ENCODE results near the gene SFTPB. TPM values are rescaled to one million over a fixed set of nuclear protein-coding genes. Genes with fewer than 3 reads are reported as not detected.
A peak's percentile ranks its signal among the peaks of the same experiment; 100 is the strongest.
"Not testable (repeated sequence)": the region's sequence is repeated elsewhere in the genome, so short reads cannot be mapped to it uniquely, and the experiment has no call there.

SFTPB gene
- polyA plus RNA-seq, 2 donors = 0.77 to 1.9 TPM

GRCh38 chr2:85661139-85661858 lies 6.7 kb downstream of the SFTPB start:
- H3K27ac ChIP-seq (ENCODE audit: low read depth in 2 of 2, low read length in 1 of 2) = peak overlapping the region in 1 of 2 donors; percentile 37
- H3K36me3 ChIP-seq (ENCODE audit: control insufficient read depth in 2 of 2, insufficient read depth in 2 of 2, low read length in 1 of 2) = peaks cover 0 to 6% of the 10 kb centered on the region in 2 donors
- no peak overlapping the region for H3K4me3 ChIP-seq (ENCODE audit: low read depth in 1 of 2, low read length in 2 of 2)
- H3K9me3 ChIP-seq (ENCODE audit: control insufficient read depth in 2 of 2, insufficient read depth in 1 of 2, low read depth in 1 of 2, low read length in 1 of 2) = no peaks in the 10 kb centered on the region
- H3K4me1 ChIP-seq (ENCODE audit: control insufficient read depth in 2 of 2, insufficient read depth in 2 of 2, low read length in 1 of 2) = peaks cover 0 to 7% of the 10 kb centered on the region in 2 donors
- 74 to 80% methylated on average over 14 of the region's 14 CpGs for WGBS, 2 donors
- no peaks in the 10 kb centered on the region for H3K27me3 ChIP-seq (ENCODE audit: control insufficient read depth in 1 of 2, insufficient read depth in 2 of 2, low read length in 2 of 2)

DNA sequence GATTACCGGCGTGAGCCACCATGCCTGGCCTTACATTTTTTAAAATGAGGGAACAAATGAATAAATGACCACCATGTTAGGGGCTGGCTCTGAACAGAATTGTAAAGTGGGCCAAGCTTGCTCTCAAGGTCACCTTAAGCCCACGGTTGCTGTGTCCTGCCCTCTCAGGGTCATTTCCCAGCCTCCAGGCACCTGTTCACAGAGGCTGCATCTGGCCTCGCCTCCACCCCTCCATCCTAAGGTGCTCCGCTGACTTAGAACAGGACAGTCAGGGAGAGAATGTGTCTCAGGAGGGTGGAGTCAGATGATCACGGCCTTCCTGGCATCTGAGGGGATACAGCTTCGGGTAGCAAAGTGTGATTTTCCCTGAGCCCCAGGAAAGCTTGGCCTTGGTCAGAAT lies 7.3 kb downstream of the SFTPB start:
- Histone ChIP-seq H3K4me1 (ENCODE audit: control insufficient read depth in 2 of 2, insufficient read depth in 2 of 2, low read length in 1 of 2) (peaks cover 0 to 7% of the 10 kb centered on the region in 2 donors), H3K9me3 (ENCODE audit: control insufficient read depth in 2 of 2, insufficient read depth in 1 of 2, low read depth in 1 of 2, low read length in 1 of 2) (no peaks in the 10 kb centered on the region), H3K36me3 (ENCODE audit: control insufficient read depth in 2 of 2, insufficient read depth in 2 of 2, low read length in 1 of 2) (peaks cover 0 to 6% of the 10 kb centered on the region in 2 donors), H3K27ac (ENCODE audit: low read depth in 2 of 2, low read length in 1 of 2) (no peak overlapping the region), H3K4me3 (ENCODE audit: low read depth in 1 of 2, low read length in 2 of 2) (no peak overlapping the region), H3K27me3 (ENCODE audit: control insufficient read depth in 1 of 2, insufficient read depth in 2 of 2, low read length in 2 of 2) (no peaks in the 10 kb centered on the region)
- 78 to 80% methylated on average over 7 of the region's 7 CpGs for WGBS, 2 donors

DNA sequence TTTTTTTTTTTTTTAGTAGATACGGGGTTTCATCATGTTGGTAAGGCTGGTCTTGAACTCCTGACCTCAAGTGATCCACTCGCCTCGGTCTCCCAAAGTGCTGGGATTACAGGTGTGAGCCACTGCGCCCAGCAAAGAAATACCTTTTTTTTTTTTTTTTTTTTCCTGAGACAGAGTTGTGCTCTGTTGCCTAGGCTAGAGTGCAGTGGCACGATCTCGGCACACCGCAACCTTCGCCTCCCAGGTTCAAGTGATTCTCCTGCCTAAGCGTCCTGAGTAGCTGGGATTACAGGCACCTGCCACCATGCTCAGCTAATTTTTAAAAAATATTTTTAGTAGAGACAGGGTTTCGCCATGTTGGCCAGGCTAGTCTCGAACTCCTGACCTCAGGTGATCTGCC lies 7.7 kb downstream of the SFTPB start:
- H3K9me3 ChIP-seq (ENCODE audit: control insufficient read depth in 2 of 2, insufficient read depth in 1 of 2, low read depth in 1 of 2, low read length in 1 of 2); H3K27me3 ChIP-seq (ENCODE audit: control insufficient read depth in 1 of 2, insufficient read depth in 2 of 2, low read length in 2 of 2); H3K27ac ChIP-seq (ENCODE audit: low read depth in 2 of 2, low read length in 1 of 2); H3K4me3 ChIP-seq (ENCODE audit: low read depth in 1 of 2, low read length in 2 of 2); H3K4me1 ChIP-seq (ENCODE audit: control insufficient read depth in 2 of 2, insufficient read depth in 2 of 2, low read length in 1 of 2); H3K36me3 ChIP-seq (ENCODE audit: control insufficient read depth in 2 of 2, insufficient read depth in 2 of 2, low read length in 1 of 2): not testable (repeated sequence)
- 94 to 97% methylated on average over 11 of the region's 11 CpGs for WGBS, 2 donors

- H3K4me1 ChIP-seq (ENCODE audit: control insufficient read depth in 2 of 2, insufficient read depth in 2 of 2, low read length in 1 of 2) = peaks cover 0 to 7% of the 10 kb centered on the region in 2 donors
- H3K27ac ChIP-seq (ENCODE audit: low read depth in 2 of 2, low read length in 1 of 2) = no peak overlapping the region
- H3K4me3 ChIP-seq (ENCODE audit: low read depth in 1 of 2, low read length in 2 of 2) = no peak overlapping the region
- peaks cover 0 to 6% of the 10 kb centered on the region in 2 donors for H3K36me3 ChIP-seq (ENCODE audit: control insufficient read depth in 2 of 2, insufficient read depth in 2 of 2, low read length in 1 of 2)
- H3K27me3 ChIP-seq (ENCODE audit: control insufficient read depth in 1 of 2, insufficient read depth in 2 of 2, low read length in 2 of 2) = no peaks in the 10 kb centered on the region
- no peaks in the 10 kb centered on the region for H3K9me3 ChIP-seq (ENCODE audit: control insufficient read depth in 2 of 2, insufficient read depth in 1 of 2, low read depth in 1 of 2, low read length in 1 of 2)
- WGBS, 2 donors = 87 to 90% methylated on average over 13 of the region's 13 CpGs
Observed at GRCh38 chr2:85659324-85659981, 8.5 kb downstream of the SFTPB start.

- peaks cover 0 to 10% of the 10 kb centered on the region in 2 donors for H3K36me3 ChIP-seq (ENCODE audit: control insufficient read depth in 2 of 2, insufficient read depth in 2 of 2, low read length in 1 of 2)
- not testable (repeated sequence) for H3K27me3 ChIP-seq (ENCODE audit: control insufficient read depth in 1 of 2, insufficient read depth in 2 of 2, low read length in 2 of 2); H3K4me1 ChIP-seq (ENCODE audit: control insufficient read depth in 2 of 2, insufficient read depth in 2 of 2, low read length in 1 of 2); H3K27ac ChIP-seq (ENCODE audit: low read depth in 2 of 2, low read length in 1 of 2); H3K4me3 ChIP-seq (ENCODE audit: low read depth in 1 of 2, low read length in 2 of 2); H3K9me3 ChIP-seq (ENCODE audit: control insufficient read depth in 2 of 2, insufficient read depth in 1 of 2, low read depth in 1 of 2, low read length in 1 of 2)
- WGBS, 2 donors = 92 to 93% methylated on average over 4 of the region's 4 CpGs
Observed at GRCh38 chr2:85657399-85657798, 10.6 kb downstream of the SFTPB start.

GRCh38 chr2:85656468-85656867 lies 11.5 kb downstream of the SFTPB start:
- no peaks in the 10 kb centered on the region for H3K27me3 ChIP-seq (ENCODE audit: control insufficient read depth in 1 of 2, insufficient read depth in 2 of 2, low read length in 2 of 2)
- peaks cover 0 to 14% of the 10 kb centered on the region in 2 donors for H3K36me3 ChIP-seq (ENCODE audit: control insufficient read depth in 2 of 2, insufficient read depth in 2 of 2, low read length in 1 of 2)
- WGBS, 2 donors = 83 to 88% methylated on average over 3 of the region's 3 CpGs
- no peak overlapping the region for H3K27ac ChIP-seq (ENCODE audit: low read depth in 2 of 2, low read length in 1 of 2)
- no peak overlapping the region for H3K4me3 ChIP-seq (ENCODE audit: low read depth in 1 of 2, low read length in 2 of 2)
- no peaks in the 10 kb centered on the region for H3K9me3 ChIP-seq (ENCODE audit: control insufficient read depth in 2 of 2, insufficient read depth in 1 of 2, low read depth in 1 of 2, low read length in 1 of 2)
- no peaks in the 10 kb centered on the region for H3K4me1 ChIP-seq (ENCODE audit: control insufficient read depth in 2 of 2, insufficient read depth in 2 of 2, low read length in 1 of 2)

DNA sequence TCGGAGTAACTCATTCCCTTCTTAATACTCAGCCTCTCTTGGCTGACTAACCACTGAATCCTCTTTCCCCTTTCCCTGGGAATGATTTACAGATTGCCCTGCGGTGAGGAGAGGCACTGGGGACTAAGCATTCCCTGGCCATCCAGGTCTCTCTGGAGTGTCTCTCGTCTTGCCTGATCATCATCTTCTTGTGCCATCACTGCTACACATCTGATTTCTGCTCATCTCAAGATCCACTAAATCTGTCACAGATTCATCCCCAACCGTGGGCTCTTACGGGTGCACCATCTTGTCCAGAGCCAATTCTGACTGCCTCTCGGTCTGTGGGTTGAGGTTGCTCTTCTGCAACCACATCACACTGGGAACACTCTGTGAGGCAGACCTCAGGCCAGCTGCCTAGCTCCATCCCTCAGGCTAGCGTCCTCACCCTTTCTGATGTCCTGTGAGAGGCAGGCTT lies 12.0 kb downstream of the SFTPB start:
- peaks cover 0 to 14% of the 10 kb centered on the region in 2 donors for H3K36me3 ChIP-seq (ENCODE audit: control insufficient read depth in 2 of 2, insufficient read depth in 2 of 2, low read length in 1 of 2)
- H3K4me3 ChIP-seq (ENCODE audit: low read depth in 1 of 2, low read length in 2 of 2) = no peak overlapping the region
- no peaks in the 10 kb centered on the region for H3K4me1 ChIP-seq (ENCODE audit: control insufficient read depth in 2 of 2, insufficient read depth in 2 of 2, low read length in 1 of 2)
- WGBS, 2 donors = 85 to 88% methylated on average over 7 of the region's 7 CpGs
- H3K9me3 ChIP-seq (ENCODE audit: control insufficient read depth in 2 of 2, insufficient read depth in 1 of 2, low read depth in 1 of 2, low read length in 1 of 2) = no peaks in the 10 kb centered on the region
- no peak overlapping the region for H3K27ac ChIP-seq (ENCODE audit: low read depth in 2 of 2, low read length in 1 of 2)
- no peaks in the 10 kb centered on the region for H3K27me3 ChIP-seq (ENCODE audit: control insufficient read depth in 1 of 2, insufficient read depth in 2 of 2, low read length in 2 of 2)

DNA sequence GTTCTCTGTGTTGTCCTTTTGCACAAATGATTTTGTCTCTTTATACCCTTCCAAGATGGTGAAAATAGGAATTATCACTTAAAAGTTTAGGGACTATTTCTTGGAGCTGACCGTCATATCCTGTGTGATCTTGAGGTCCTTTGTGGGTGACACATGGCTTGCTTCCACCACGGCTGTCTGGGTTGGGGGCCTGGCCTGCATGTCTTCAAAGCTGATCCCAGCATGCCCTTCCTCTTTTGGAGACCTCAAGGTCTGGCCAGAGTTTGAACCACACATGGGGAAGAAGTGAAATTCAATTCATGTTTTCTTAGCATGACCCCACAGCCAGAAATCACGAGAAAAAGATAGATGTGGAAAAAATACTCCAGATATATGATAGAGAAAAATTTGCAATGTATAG lies 14.0 kb downstream of the SFTPB start:
- no peaks in the 10 kb centered on the region for H3K27me3 ChIP-seq (ENCODE audit: control insufficient read depth in 1 of 2, insufficient read depth in 2 of 2, low read length in 2 of 2)
- H3K4me1 ChIP-seq (ENCODE audit: control insufficient read depth in 2 of 2, insufficient read depth in 2 of 2, low read length in 1 of 2) = no peaks in the 10 kb centered on the region
- no peak overlapping the region for H3K4me3 ChIP-seq (ENCODE audit: low read depth in 1 of 2, low read length in 2 of 2)
- peaks cover 3 to 16% of the 10 kb centered on the region in 2 donors for H3K36me3 ChIP-seq (ENCODE audit: control insufficient read depth in 2 of 2, insufficient read depth in 2 of 2, low read length in 1 of 2)
- no peak overlapping the region for H3K27ac ChIP-seq (ENCODE audit: low read depth in 2 of 2, low read length in 1 of 2)
- H3K9me3 ChIP-seq (ENCODE audit: control insufficient read depth in 2 of 2, insufficient read depth in 1 of 2, low read depth in 1 of 2, low read length in 1 of 2) = no peaks in the 10 kb centered on the region
- 83 to 89% methylated on average over 3 of the region's 3 CpGs for WGBS, 2 donors

DNA sequence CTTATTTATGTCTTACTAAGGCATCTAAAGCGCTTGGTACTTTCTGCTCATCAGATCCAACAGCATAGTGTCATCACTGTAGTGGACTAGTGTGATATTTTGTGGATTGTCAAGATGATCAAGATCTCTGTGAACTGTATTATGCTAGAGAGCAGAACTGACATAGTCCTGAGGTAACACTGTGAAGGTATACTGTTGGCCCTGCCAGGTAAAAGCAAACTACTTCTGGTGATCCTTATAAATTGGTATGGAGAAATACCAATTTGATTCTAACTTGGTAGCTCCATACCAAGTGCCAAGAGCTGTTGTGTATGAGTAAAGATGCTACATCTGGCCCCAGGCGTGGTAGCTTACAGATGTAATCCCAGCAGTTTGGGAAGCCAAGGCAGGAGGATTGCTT lies 15.9 kb downstream of the SFTPB start:
- no peaks in the 10 kb centered on the region for H3K9me3 ChIP-seq (ENCODE audit: control insufficient read depth in 2 of 2, insufficient read depth in 1 of 2, low read depth in 1 of 2, low read length in 1 of 2)
- no peak overlapping the region for H3K27ac ChIP-seq (ENCODE audit: low read depth in 2 of 2, low read length in 1 of 2)
- H3K4me3 ChIP-seq (ENCODE audit: low read depth in 1 of 2, low read length in 2 of 2) = no peak overlapping the region
- WGBS, 2 donors = 94 to 98% methylated on average over 2 of the region's 2 CpGs
- H3K27me3 ChIP-seq (ENCODE audit: control insufficient read depth in 1 of 2, insufficient read depth in 2 of 2, low read length in 2 of 2) = no peaks in the 10 kb centered on the region
- no peaks in the 10 kb centered on the region for H3K4me1 ChIP-seq (ENCODE audit: control insufficient read depth in 2 of 2, insufficient read depth in 2 of 2, low read length in 1 of 2)
- peaks cover 17 to 28% of the 10 kb centered on the region in 2 donors for H3K36me3 ChIP-seq (ENCODE audit: control insufficient read depth in 2 of 2, insufficient read depth in 2 of 2, low read length in 1 of 2)

GRCh38 chr2:85651097-85651496 lies 16.9 kb downstream of the SFTPB start:
- Histone ChIP-seq H3K4me1 (ENCODE audit: control insufficient read depth in 2 of 2, insufficient read depth in 2 of 2, low read length in 1 of 2) (no peaks in the 10 kb centered on the region), H3K9me3 (ENCODE audit: control insufficient read depth in 2 of 2, insufficient read depth in 1 of 2, low read depth in 1 of 2, low read length in 1 of 2) (no peaks in the 10 kb centered on the region), H3K27ac (ENCODE audit: low read depth in 2 of 2, low read length in 1 of 2) (no peak overlapping the region), H3K4me3 (ENCODE audit: low read depth in 1 of 2, low read length in 2 of 2) (no peak overlapping the region), H3K27me3 (ENCODE audit: control insufficient read depth in 1 of 2, insufficient read depth in 2 of 2, low read length in 2 of 2) (no peaks in the 10 kb centered on the region), H3K36me3 (ENCODE audit: control insufficient read depth in 2 of 2, insufficient read depth in 2 of 2, low read length in 1 of 2) (peaks cover 17 to 30% of the 10 kb centered on the region in 2 donors)
- 81 to 92% methylated on average over 3 of the region's 3 CpGs for WGBS, 2 donors
